ENCODE data around the gene FAM53A. TPM values are rescaled to one million over a fixed set of nuclear protein-coding genes. Genes with fewer than 3 reads are reported as not detected.

FAM53A gene
- polyA plus RNA-seq, 2 of the 4 experiments (the other 2 are of a cell fraction): 0.87 to 1.2 TPM

DNA sequence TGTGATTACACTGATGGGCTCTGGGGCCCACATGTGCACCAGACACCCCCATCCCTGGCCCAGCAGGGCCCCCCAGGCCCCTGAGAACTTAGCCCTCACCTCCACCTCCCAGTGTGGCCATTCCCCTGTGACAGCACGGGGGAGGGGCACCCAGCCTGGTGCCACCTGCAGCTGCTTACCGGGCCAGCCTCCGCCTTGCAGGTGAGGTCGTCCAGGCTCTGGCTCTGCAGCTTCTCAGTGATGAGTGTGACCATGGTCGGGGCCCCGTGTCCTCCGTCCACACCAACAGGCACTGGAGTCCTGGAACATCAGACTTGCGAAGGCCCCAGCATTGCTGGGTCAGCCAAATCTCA lies 15.6 kb downstream of the FAM53A start:
- DNase-seq (ENCODE audit: low read depth in 1 of 2, low spot score in 1 of 2): no peak
- Histone ChIP-seq H3K4me1 (no peaks in the 10 kb centered on the region), H3K4me2 (no peak overlapping the region), H3K9me3 (no peaks in the 10 kb centered on the region), H3K27ac (no peak overlapping the region), H3K4me3 (no peak overlapping the region)
- TF ChIP-seq ESRRA (IDR thresholded peaks at IDR 0.05; ENCODE audit: borderline replicate concordance, low read length): no peak
- no peak for TF ChIP-seq CHD4 (IDR thresholded peaks at IDR 0.05; ENCODE audit: borderline replicate concordance)
- no peak for ATAC-seq
- 100% methylated on average over 4 of the region's 8 CpGs for WGBS (ENCODE audit: missing lambda C conversion rate)
- POLR2A ChIA-PET: no interaction called here
- FAIRE-seq: no peak
- CTCF ChIA-PET: no interaction called here

DNA sequence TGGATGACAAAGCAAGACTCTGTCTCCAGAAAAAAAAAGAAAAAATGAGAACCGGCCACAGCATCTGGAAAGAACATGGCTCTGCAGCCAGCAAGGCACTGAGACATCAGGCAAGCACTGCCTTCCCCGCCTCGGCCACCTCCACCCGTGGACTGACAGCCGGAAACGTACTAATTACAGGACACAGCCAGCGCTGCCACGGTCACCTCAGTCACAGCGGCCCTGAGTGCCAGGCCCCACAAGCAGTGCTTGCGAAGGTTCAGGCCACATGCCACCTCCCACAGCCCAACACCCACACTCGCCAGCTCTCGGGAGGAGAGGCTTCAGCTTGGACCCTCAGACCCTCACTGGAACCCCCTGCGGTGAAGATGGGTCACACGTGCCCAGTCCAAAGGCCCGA lies 16.8 kb downstream of the FAM53A start:
- POLR2A ChIA-PET: no interaction called here
- Histone ChIP-seq H3K4me2 (no peak overlapping the region), H3K4me3 (no peak overlapping the region), H3K9me3 (no peaks in the 10 kb centered on the region), H3K4me1 (no peaks in the 10 kb centered on the region), H3K27ac (no peak overlapping the region)
- CTCF ChIA-PET: no interaction called here
- DNase-seq (ENCODE audit: low read depth in 1 of 2, low spot score in 1 of 2) (no peak), ATAC-seq (no peak), FAIRE-seq (no peak)
- WGBS (ENCODE audit: missing lambda C conversion rate): 82% methylated on average over 13 of the region's 15 CpGs
- TF ChIP-seq EP300 (IDR thresholded peaks at IDR 0.05): no peak
- no peak for TF ChIP-seq ZSCAN20 (CRISPR knock-in tag; IDR thresholded peaks at IDR 0.05)
- TF ChIP-seq, protein P1, sequence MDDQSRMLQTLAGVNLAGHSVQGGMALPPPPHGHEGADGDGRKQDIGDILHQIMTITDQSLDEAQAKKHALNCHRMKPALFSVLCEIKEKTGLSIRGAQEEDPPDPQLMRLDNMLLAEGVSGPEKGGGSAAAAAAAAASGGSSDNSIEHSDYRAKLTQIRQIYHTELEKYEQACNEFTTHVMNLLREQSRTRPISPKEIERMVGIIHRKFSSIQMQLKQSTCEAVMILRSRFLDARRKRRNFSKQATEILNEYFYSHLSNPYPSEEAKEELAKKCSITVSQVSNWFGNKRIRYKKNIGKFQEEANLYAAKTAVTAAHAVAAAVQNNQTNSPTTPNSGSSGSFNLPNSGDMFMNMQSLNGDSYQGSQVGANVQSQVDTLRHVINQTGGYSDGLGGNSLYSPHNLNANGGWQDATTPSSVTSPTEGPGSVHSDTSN (IDR thresholded peaks at IDR 0.05): no peak
- no peak for TF ChIP-seq HEYL (CRISPR knock-in tag; IDR thresholded peaks at IDR 0.05)
- no peak for TF ChIP-seq NPAS2 (CRISPR knock-in tag; IDR thresholded peaks at IDR 0.05; ENCODE audit: borderline replicate concordance)
- TF ChIP-seq FOSL2 (IDR thresholded peaks at IDR 0.05): no peak
- TF ChIP-seq FOSL2 (CRISPR knock-in tag; IDR thresholded peaks at IDR 0.05): no peak
- no peak for TF ChIP-seq BHLHE40 (IDR thresholded peaks at IDR 0.05; ENCODE audit: low read depth, low read length)
- TF ChIP-seq, protein P2, sequence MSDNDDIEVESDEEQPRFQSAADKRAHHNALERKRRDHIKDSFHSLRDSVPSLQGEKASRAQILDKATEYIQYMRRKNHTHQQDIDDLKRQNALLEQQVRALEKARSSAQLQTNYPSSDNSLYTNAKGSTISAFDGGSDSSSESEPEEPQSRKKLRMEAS (IDR thresholded peaks at IDR 0.05): no peak

DNA sequence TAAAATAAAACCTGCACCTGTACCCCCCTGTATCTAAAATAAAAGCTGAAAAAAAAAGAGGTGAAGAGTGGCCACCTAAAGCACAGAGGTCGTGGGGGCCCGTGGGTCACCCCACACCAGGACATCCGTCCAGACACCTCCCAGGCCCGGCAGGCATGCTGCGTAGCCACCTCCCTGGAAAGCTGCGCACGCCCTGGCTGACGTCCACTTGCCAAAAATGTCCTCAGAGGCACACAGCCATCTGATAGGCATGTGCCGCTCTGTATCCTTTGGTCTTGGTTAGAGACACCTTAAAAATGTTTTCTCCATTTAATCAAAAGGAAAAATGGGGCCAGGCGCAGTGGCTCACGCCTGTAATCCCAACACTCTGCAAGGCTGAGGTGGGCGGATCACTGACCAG lies 17.7 kb downstream of the FAM53A start:
- TF ChIP-seq RCOR1 (IDR thresholded peaks at IDR 0.05; ENCODE audit: low read depth, low read length): no peak
- no peak for TF ChIP-seq ZFP36 (IDR thresholded peaks at IDR 0.05; ENCODE audit: borderline replicate concordance, partially characterized antibody)
- no peak for ATAC-seq
- H3K4me3 ChIP-seq: no peak overlapping the region
- DNase-seq (ENCODE audit: low read depth in 1 of 2, low spot score in 1 of 2): no peak
- H3K27ac ChIP-seq: no peak overlapping the region
- CTCF ChIA-PET: no interaction called here
- H3K9me3 ChIP-seq: no peaks in the 10 kb centered on the region
- FAIRE-seq: no peak
- H3K4me1 ChIP-seq: no peaks in the 10 kb centered on the region
- POLR2A ChIA-PET: no interaction called here
- WGBS (ENCODE audit: missing lambda C conversion rate): 65% methylated on average over 12 of the region's 12 CpGs
- H3K4me2 ChIP-seq: no peak overlapping the region

DNA sequence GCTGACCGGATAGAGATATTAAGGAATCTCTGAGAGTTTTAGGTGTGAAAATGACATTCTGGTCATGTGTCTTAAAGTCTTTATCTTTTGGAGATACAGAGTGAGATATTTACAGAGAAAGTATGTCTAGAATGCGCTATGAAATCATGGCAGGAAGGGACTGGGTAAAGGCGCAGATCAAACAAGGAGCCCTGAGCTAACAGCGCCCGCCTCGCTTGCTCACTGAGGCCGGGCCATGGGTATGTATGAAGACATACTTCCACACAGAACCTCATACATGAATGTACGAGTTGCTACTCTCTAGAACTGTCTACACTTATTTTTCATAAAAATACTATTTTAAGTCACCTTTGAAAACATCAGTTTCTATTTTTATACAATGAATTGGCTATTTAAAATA lies 20.0 kb downstream of the FAM53A start:
- ATAC-seq (no peak), FAIRE-seq (no peak)
- POLR2A ChIA-PET: no interaction called here

More for the DNA sequence above, 20.0 kb downstream of the FAM53A start:
- Histone ChIP-seq H3K4me1 (no peaks in the 10 kb centered on the region), H3K9me3 (no peaks in the 10 kb centered on the region), H3K4me2 (no peak overlapping the region), H3K27ac (no peak overlapping the region), H3K4me3 (no peak overlapping the region)
- DNase-seq (ENCODE audit: low read depth in 1 of 2, low spot score in 1 of 2): no peak
- WGBS (ENCODE audit: missing lambda C conversion rate): 82% methylated on average over 8 of the region's 8 CpGs
- TF ChIP-seq CBX8 (IDR thresholded peaks at IDR 0.05) (no peak), SREBF2 (IDR thresholded peaks at IDR 0.05) (no peak), TFCP2L1 (CRISPR knock-in tag; IDR thresholded peaks at IDR 0.05) (no peak), CHD4 (IDR thresholded peaks at IDR 0.05; ENCODE audit: borderline replicate concordance) (no peak), CBX2 (IDR thresholded peaks at IDR 0.05; ENCODE audit: borderline replicate concordance, low read depth) (no peak), MAZ (IDR thresholded peaks at IDR 0.05; ENCODE audit: borderline replicate concordance, low read depth, low read length) (no peak), EP300 (IDR thresholded peaks at IDR 0.05) (no peak), ZFP36 (IDR thresholded peaks at IDR 0.05; ENCODE audit: borderline replicate concordance, partially characterized antibody) (no peak), NR3C1 (IDR thresholded peaks at IDR 0.05) (no peak), FOSB (CRISPR knock-in tag; IDR thresholded peaks at IDR 0.05) (no peak), RARB (CRISPR knock-in tag; IDR thresholded peaks at IDR 0.05) (no peak)
- TF ChIP-seq, protein P3, sequence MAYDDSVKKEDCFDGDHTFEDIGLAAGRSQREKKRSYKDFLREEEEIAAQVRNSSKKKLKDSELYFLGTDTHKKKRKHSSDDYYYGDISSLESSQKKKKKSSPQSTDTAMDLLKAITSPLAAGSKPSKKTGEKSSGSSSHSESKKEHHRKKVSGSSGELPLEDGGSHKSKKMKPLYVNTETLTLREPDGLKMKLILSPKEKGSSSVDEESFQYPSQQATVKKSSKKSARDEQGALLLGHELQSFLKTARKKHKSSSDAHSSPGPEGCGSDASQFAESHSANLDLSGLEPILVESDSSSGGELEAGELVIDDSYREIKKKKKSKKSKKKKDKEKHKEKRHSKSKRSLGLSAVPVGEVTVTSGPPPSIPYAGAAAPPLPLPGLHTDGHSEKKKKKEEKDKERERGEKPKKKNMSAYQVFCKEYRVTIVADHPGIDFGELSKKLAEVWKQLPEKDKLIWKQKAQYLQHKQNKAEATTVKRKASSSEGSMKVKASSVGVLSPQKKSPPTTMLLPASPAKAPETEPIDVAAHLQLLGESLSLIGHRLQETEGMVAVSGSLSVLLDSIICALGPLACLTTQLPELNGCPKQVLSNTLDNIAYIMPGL (CRISPR knock-in tag; IDR thresholded peaks at IDR 0.05; ENCODE audit: borderline replicate concordance): no peak
- TF ChIP-seq, protein P1 (IDR thresholded peaks at IDR 0.05): no peak
- CTCF ChIA-PET: no interaction called here

Measured in A549 (cell line).